Measurements from ENCODE around the gene NPPB. TPM values are rescaled to one million over a fixed set of nuclear protein-coding genes. Genes with fewer than 3 reads are reported as not detected.

Gene NPPB
- total RNA-seq, 1 donor from 2014 or later, result not detected

DNA sequence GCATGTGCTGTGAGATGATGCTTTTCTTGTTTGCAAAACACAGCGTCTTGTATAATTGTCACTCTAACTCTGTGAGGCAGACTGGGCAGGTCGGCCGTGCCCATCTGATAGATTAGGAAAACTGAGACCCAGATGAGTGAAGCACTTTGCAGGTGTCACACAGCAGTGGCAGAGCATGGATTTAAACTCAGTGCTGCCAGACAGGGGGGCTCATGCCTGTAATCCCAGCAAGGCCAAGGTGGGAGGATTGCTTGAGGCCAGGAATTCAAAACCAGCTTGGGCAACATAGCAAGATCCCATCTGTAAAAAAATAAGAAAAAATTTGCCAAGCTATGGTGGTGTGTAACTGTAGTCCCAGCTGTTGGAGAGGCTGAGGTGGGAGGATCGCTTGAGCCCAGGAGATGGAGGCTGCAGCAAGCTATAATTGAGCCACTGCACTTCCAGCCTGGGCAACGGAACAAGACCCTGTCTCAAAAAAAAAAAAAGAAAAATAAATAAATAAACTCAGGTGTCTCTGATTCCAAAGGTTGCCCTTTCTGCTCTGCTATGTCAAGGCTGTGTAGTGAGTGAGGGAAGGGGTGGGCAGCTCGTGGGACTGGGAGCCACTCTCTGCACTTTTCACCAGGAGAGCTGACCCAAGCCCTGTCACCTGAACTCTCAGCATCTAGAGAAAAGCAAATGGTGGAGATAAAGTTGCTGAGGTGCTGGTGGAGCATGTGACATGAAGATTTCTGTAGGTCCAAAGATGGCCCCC lies 32.9 kb upstream of the NPPB start:
- DNase-seq, result no peak
- Mint-ChIP-seq H3K27me3 (peaks cover 17% of the 10 kb centered on the region), H3K4me1 (no peaks in the 10 kb centered on the region), H3K9me3 (no peaks in the 10 kb centered on the region), H3K27ac (no peak overlapping the region), H3K4me3 (no peak overlapping the region), H3K36me3 (ENCODE audit: low read depth) (no peaks in the 10 kb centered on the region)
- intact Hi-C loops (cut with micrococcal nuclease), result no loop called here

DNA sequence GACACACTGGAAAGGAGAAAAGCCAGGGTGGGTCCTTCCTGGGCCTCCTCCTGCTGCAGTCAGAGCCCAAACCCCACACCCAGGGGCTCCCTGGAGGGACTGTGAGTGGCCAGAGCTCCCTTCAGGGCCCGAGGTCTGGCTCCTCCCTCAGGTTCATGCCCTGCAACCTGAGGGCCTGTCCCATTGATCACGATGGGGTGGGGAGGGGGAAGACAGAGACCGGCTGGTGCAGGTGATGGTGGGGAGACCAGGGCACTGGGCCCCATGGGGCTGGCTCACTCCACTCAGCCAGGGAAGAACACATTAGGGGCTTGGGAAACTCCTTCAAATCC lies 30.1 kb upstream of the NPPB start:
- no peak for DNase-seq
- Mint-ChIP-seq H3K36me3 (ENCODE audit: low read depth) (no peaks in the 10 kb centered on the region), H3K27ac (no peak overlapping the region), H3K27me3 (peaks cover 8% of the 10 kb centered on the region), H3K9me3 (no peaks in the 10 kb centered on the region), H3K4me1 (peaks cover 3% of the 10 kb centered on the region), H3K4me3 (no peak overlapping the region)
- intact Hi-C loops (cut with micrococcal nuclease), result no loop called here

DNA sequence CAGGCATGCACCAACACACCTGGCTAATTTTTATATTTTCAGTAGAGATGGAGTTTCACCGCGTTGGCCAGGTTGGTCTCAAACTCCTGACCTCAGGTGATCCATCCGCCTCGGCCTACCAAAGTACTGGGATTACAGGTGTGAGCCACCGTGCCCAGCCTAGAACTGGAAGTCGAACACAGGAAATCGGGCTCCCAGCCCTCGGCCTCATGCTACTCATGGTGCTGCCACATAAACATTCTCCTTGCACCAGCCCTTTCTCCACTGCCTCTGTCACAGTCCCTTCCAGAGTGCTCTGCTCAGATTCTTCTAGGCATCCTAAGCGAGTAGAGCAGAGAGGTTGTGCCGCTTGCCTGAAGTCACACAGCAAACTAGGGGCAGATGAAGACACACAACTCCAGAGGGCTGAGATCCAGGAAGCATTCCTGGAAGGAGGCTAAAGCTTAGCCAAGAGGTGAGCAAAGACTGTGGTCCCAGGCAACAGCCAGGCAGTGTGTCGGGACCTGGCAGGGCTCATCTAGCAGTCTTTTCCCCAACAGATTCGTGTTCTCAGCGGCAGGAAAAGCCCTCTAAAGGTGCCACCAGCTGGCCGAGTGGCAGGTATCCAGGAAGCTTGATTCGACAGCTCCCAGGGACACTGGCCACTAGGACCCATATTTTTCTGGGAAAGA lies 29.6 kb upstream of the NPPB start:
- Mint-ChIP-seq H3K4me1 (peaks cover 3% of the 10 kb centered on the region), H3K27ac (no peak overlapping the region), H3K4me3 (no peak overlapping the region), H3K36me3 (ENCODE audit: low read depth) (no peaks in the 10 kb centered on the region), H3K27me3 (peaks cover 6% of the 10 kb centered on the region), H3K9me3 (no peaks in the 10 kb centered on the region)
- DNase-seq, result no peak
- intact Hi-C loops (cut with micrococcal nuclease), result no loop called here

DNA sequence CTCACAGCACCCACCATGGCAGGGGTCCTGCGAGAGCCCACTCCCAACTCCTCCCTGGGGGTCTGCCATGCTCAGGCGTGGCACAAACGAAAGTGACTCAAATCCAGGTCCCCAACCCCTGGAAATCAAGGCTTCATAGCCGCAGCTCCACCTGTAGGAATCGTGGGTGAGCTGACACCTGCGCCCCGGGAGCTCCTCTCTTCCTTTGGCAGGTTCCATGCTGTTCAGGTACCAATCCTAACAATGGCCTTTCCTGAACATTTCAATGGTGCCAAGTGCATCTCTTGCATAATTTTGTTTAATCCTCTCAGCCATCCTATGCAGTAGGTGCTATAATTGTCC lies 28.9 kb upstream of the NPPB start:
- H3K4me1 Mint-ChIP-seq, result peaks cover 5% of the 10 kb centered on the region
- no peaks in the 10 kb centered on the region for H3K9me3 Mint-ChIP-seq
- no peaks in the 10 kb centered on the region for H3K36me3 Mint-ChIP-seq (ENCODE audit: low read depth)
- intact Hi-C loops (cut with micrococcal nuclease), result no loop called here
- peaks cover 3% of the 10 kb centered on the region for H3K27me3 Mint-ChIP-seq
- no peak overlapping the region for H3K4me3 Mint-ChIP-seq
- no peak overlapping the region for H3K27ac Mint-ChIP-seq
- no peak for DNase-seq

DNA sequence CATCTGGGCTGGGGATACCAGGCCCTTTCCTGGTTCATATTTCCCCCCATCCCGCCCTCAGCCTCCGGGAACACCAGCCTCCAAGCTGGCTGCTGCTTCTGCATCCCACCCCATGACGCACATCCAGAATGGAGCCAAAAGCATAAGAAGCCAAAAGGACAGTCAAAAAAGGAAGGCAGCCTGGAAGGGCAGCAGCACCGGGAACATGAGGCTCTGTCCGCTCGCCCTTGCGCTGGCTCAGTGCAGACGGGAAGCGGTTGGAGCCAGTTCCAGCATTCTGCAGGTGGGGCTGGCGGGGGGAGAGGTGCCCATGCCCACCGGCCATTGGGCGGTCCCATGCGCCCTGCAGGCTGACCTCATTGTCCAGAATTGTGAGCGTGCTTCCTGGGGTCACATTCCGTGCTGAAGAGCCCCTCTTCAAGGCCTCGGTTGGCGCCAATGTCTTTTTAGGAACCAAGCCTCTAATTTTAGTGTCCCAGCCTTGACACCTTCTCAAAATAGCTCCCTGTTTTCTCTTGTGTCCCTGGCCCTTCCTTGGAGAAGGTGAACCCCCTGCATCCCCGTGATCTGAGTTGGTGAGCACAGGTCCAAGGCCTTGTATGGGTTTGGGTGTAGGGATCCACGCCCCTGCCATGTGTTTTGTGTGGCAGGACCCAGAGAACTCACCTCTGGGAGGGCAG lies 28.4 kb upstream of the NPPB start:
- Mint-ChIP-seq H3K9me3 (no peaks in the 10 kb centered on the region), H3K27me3 (peaks cover 3% of the 10 kb centered on the region), H3K4me1 (peaks cover 5% of the 10 kb centered on the region), H3K27ac (no peak overlapping the region), H3K4me3 (no peak overlapping the region), H3K36me3 (ENCODE audit: low read depth) (no peaks in the 10 kb centered on the region)
- DNase-seq, result no peak
- intact Hi-C loops (cut with micrococcal nuclease), result no loop called here

DNA sequence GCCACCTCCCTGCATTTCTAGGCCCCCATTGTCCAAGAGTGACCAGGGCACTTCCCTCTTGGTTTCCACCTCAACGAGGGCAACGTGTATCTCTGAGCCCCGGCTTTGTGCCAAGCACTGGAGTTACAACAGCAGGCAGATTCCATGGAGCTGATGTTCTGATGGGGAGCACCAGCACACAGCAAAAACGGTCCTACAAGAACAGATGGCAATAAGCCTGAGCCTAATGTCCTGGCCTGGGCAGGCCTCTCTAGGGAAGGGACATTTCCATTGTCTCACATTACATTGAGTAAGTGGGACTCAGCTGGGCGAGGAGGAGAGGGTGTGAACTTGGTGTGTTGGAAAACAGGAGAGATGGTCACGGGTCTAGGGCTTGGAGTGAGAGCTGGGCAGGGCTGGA lies 27.2 kb upstream of the NPPB start:
- H3K27me3 Mint-ChIP-seq, result peaks cover under 1% of the 10 kb centered on the region
- H3K4me3 Mint-ChIP-seq, result no peak overlapping the region
- H3K9me3 Mint-ChIP-seq, result no peaks in the 10 kb centered on the region
- no peaks in the 10 kb centered on the region for H3K36me3 Mint-ChIP-seq (ENCODE audit: low read depth)
- peaks cover 5% of the 10 kb centered on the region for H3K4me1 Mint-ChIP-seq
- intact Hi-C loops (cut with micrococcal nuclease), result no loop called here
- DNase-seq, result no peak
- no peak overlapping the region for H3K27ac Mint-ChIP-seq

DNA sequence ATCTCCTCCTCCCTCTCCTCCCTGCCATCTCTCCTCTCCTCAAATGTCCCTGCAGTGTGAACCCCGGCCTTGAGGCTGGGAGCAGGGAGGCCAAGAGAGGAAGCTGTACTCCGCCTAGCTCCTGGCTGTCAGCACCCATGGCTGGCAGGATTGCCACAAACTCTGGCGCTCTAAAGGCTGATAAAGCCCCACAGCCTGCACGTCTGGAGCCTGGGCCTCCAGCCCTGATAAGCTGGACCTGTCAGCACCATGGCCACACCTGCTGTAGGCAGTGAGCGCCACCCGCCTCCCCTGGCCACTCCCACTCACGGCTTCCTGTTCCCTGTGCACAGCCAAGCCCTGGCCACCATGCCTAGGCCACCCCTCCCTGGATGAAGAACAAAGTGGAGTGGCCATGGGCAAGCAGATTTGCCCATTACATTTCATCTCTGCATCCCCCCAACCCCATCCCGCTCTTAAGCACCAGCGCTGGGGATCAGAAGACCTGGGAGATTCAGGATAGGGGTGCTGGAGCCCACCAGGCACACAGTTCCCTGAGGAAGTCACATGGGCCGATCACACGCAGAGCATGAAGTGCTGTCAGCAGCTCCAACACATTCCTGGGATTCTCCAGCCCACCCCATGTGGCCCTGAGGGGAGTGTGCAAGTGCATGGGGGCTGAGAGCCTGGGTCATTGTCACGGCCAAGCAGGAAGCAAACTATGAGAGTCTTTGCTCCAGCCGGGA lies 24.2 kb upstream of the NPPB start:
- DNase-seq, result peak; percentile 66
- H3K27ac Mint-ChIP-seq, result no peak overlapping the region
- intact Hi-C loops (cut with micrococcal nuclease), result no loop called here

DNA sequence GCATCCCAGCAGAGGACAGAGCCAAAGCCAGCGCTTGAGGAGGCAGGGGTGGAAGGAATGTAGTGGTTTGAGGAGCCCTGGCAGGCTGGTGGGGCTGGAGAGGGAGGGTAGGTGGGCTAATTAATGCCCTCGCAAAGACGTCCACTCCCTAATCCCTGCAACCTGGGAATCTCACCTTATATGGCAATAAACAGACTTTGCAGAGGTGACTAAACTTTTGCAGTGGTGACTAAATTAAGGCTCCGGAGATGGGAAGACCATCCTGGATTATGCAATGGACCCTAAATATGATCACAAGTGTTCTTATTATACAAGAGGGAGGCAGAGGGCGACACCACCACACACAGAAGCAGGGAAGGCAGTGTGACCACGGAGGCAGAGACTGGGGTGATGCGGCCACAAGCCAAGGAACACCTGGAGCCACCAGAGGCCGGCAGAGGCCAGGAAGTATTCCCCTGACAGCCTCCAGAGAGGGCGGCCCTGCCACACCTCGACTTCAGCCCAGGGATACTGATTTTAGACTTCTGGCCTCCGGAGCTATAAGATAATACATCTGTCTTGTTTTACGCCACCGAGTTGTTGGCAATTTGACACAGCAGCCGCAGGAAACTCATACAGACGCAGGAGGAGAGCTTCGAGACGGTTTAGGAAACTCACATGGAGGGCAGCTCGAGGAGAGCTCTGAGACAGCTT lies 23.1 kb upstream of the NPPB start:
- H3K9me3 Mint-ChIP-seq, result no peaks in the 10 kb centered on the region
- intact Hi-C loops (cut with micrococcal nuclease), result no loop called here
- DNase-seq, result no peak
- H3K4me1 Mint-ChIP-seq, result peaks cover 5% of the 10 kb centered on the region
- H3K4me3 Mint-ChIP-seq, result no peak overlapping the region
- no peak overlapping the region for H3K27ac Mint-ChIP-seq
- H3K36me3 Mint-ChIP-seq (ENCODE audit: low read depth), result no peaks in the 10 kb centered on the region
- H3K27me3 Mint-ChIP-seq, result no peaks in the 10 kb centered on the region

More for the DNA sequence above, 24.2 kb upstream of the NPPB start:
- no peaks in the 10 kb centered on the region for H3K9me3 Mint-ChIP-seq
- no peaks in the 10 kb centered on the region for H3K27me3 Mint-ChIP-seq
- H3K4me1 Mint-ChIP-seq, result peaks cover 5% of the 10 kb centered on the region
- H3K36me3 Mint-ChIP-seq (ENCODE audit: low read depth), result no peaks in the 10 kb centered on the region
- H3K4me3 Mint-ChIP-seq, result no peak overlapping the region

DNA sequence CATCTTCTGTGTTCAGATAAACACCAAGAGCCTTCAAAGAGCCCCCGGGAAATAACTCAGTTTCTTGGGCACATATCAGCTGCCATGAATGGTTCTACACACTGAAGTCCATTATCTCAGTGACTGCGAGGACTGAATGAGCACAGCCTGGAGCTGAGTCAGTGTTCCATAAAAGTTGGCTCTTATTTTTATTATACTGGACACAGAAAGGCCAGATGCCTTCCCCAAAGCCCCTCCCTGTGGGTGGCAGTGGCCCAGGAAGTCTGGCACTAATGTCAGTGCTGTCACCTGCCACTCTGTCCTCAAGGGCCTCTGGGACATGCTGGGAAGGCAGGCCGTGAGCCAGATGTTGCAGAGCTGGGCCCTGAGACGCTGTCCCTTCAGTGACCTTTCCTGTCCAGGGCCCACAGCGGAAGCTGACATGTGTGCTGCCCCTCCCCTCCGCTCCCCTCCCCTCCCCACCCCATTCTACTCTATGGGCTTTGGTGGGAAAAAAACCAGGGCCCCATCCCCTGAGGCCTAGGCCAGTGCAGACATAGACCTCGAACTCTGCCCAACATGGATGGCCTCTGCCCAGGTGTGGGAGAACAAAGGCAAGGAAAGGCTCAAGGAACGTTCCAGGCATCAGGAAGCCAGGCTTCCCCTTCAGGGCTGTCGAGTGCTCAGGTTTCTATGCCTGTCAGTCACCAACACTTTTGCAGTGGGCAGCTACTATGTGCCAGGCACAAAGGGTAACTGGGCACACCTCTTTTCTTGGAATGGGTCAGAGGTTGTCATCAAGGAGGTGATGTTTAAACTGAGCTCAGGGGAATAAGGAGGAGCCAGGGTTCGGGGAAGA lies 22.4 kb upstream of the NPPB start:
- Mint-ChIP-seq H3K27ac (no peak overlapping the region), H3K27me3 (peaks cover 4% of the 10 kb centered on the region), H3K36me3 (ENCODE audit: low read depth) (no peaks in the 10 kb centered on the region), H3K4me1 (peaks cover 2% of the 10 kb centered on the region), H3K4me3 (no peak overlapping the region), H3K9me3 (no peaks in the 10 kb centered on the region)
- intact Hi-C loops (cut with micrococcal nuclease), result no loop called here
- no peak for DNase-seq

DNA sequence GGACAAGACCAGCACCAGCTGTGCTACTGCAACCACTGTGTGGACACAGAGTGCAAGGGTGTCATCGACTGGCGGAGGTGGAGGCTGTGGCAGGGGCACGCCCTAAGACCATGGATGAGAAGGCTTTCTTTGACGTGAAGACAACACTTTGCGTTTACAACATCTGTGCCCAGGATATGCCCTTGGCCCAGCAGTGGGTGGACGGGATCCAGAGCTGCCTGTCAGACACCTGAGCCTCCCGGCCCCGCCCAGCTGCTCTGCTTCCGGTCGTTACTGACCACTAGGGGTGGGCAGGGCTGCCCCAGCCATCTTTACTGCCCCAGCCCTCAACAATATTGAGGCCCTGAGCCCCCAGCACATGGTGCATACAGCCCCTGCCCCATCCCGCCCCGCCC lies 21.4 kb upstream of the NPPB start:
- DNase-seq, result no peak
- Mint-ChIP-seq H3K27ac (no peak overlapping the region), H3K27me3 (peaks cover 4% of the 10 kb centered on the region), H3K4me3 (no peak overlapping the region), H3K36me3 (ENCODE audit: low read depth) (no peaks in the 10 kb centered on the region), H3K4me1 (peaks cover 2% of the 10 kb centered on the region), H3K9me3 (no peaks in the 10 kb centered on the region)
- intact Hi-C loops (cut with micrococcal nuclease), result no loop called here

DNA sequence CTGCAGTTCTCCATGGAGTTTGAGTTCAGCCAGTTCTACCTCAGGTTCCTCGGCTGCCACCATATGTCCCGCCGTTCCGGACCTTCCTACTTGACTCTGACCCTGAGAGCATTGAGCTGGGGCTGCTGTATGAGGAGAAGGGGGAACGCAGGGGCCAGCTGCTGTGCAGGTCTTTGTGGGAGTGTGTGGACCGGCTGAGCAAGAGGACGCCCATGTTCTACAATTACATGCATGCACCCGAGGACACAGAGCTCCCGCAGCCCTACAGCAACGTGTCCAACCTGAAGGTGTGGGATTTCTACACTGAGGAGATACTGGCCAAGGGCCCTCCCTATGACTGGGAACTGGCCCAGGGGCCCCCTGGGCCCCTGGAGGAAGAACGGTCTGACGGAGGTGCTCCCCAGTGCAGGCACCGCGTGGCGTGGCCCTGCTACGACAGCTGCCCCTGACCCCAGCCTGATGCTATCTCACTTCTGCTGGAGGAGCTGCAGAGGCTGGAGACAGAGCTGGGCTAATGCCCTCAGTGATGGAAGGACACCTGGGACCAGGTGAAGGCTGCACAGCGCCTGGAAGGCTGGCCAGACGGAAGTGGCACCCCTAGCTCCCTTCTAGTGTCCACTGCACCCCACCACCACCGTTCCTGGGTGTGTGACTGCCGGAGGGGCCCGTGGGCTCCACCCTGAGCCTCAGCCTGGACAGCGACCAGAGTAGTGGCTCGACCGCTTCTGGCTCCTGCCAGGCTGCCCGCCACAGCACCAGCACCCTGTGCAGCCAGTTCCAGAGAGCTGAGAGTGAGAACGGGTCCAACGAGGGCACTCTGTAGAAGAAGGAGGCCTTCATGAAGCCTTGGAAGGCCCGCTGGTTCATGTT lies 20.8 kb upstream of the NPPB start:
- intact Hi-C loops (cut with micrococcal nuclease), result no loop called here
- no peaks in the 10 kb centered on the region for H3K9me3 Mint-ChIP-seq
- H3K27ac Mint-ChIP-seq, result no peak overlapping the region
- peaks cover 2% of the 10 kb centered on the region for H3K4me1 Mint-ChIP-seq
- peaks cover 6% of the 10 kb centered on the region for H3K27me3 Mint-ChIP-seq
- no peak overlapping the region for H3K4me3 Mint-ChIP-seq
- no peak for DNase-seq
- H3K36me3 Mint-ChIP-seq (ENCODE audit: low read depth), result no peaks in the 10 kb centered on the region

DNA sequence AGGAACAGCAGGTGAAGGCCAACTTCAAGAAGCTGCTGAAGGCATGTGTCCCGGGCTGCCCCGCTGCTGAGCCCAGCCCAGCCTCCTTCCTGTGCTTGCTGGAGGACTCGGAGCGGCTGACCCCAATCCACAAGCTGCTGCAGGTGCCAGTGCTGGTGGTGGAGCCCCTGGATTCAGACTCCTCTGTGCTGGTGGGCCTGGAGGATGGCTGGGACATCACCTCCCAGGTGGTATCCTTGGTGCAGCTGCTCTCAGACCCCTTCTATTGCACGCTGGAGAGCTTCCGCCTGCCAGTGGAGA lies 20.1 kb upstream of the NPPB start:
- no peaks in the 10 kb centered on the region for H3K36me3 Mint-ChIP-seq (ENCODE audit: low read depth)

More for the DNA sequence above, 20.1 kb upstream of the NPPB start:
- Mint-ChIP-seq H3K27ac (no peak overlapping the region), H3K4me3 (no peak overlapping the region), H3K27me3 (peaks cover 6% of the 10 kb centered on the region), H3K9me3 (no peaks in the 10 kb centered on the region), H3K4me1 (peaks cover 2% of the 10 kb centered on the region)
- DNase-seq, result no peak
- intact Hi-C loops (cut with micrococcal nuclease), result no loop called here

All from activated CD4-positive, alpha-beta T cell treated with anti-CD3 and anti-CD28 coated beads, Interleukin-2, amount 10 ng/mL, durations not matched to agents 24 days and 14 days (primary cell).